ENCODE data around the gene FOXO3. TPM values are rescaled to one million over a fixed set of nuclear protein-coding genes. Genes with fewer than 3 reads are reported as not detected.

FOXO3 gene
- total and polyA plus RNA-seq, 2 of the 13 experiments (the other 11 are each of a cell fraction or from before 2014, with no cell fraction given): 16.0 to 22.5 TPM

GRCh38 chr6:108627692-108628550, 67.2 kb downstream of the FOXO3 start (continued):
- TF ChIP-seq ELK4 (CRISPR knock-in tag; IDR thresholded peaks at IDR 0.05; ENCODE audit: borderline replicate concordance) (no peak), SAP130 (CRISPR knock-in tag; IDR thresholded peaks at IDR 0.05; ENCODE audit: low read depth) (no peak), KMT2B (CRISPR knock-in tag; IDR thresholded peaks at IDR 0.05) (no peak)

DNA sequence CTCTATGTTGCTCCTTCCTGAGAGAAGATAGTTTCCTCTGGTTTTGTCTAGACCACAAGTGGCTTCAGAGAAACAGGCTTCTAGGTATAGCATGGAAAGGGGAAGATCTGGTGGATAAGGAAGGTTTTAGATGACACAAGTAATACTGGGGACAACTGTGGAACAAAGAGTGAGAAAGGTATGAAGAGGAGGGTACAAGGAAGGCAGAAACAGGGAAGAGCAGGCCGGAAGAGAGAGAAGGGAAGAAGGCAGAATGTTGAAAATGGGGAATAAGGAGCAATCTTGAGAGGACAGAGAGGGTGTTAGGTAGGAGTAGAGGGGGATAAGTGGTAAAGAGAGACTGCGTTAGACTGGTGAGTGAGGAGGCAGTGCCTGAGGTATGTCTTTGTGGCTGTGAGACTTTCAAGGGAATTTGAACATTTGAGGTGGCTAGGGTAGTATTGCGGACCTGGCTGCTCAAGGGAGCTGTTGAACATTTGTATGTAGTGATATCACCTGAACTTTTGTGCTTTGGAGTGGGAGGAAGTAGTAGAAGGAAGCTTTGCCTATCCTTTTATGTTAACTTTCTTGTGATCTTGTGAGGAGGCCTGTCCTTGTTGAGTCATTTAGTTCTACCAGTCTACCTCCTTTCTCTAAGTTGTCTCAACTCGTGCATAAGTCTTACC, 69.5 kb downstream of the FOXO3 start:
- H3K9me3 ChIP-seq (ENCODE audit: low read length): no peaks in the 10 kb centered on the region
- in situ Hi-C loops (cut with HindIII; ENCODE audit: extremely low pct_ligation_motif_present, low pct_unique_long_range_greater_than_20kb): no loop called here
- H3K79me2 ChIP-seq (ENCODE audit: insufficient read depth, low read length): peaks cover 87% of the 10 kb centered on the region
- DNase-seq (ENCODE audit: low spot score) (no peak), FAIRE-seq (no peak), ATAC-seq (no peak)
- BruUV-seq (replicated peaks): no TSS peak
- H2AFZ ChIP-seq (ENCODE audit: low read length): no peak overlapping the region
- POLR2A ChIA-PET: no interaction called here
- H3K4me2 ChIP-seq (ENCODE audit: low read depth, low read length): no peak overlapping the region
- CTCF ChIA-PET (ENCODE audit: low intra/inter-chr PET ratio, low total read pairs): no interaction called here
- H3K4me3 ChIP-seq (replicated peaks in 1 of 3; ENCODE audit: insufficient read depth in 1 of 3, low read depth in 2 of 3, low read length in 3 of 3): no peak overlapping the region
- no peak overlapping the region for H3K27ac ChIP-seq (ENCODE audit: extremely low read length, insufficient read depth, low read length)
- no peaks in the 10 kb centered on the region for H3K27me3 ChIP-seq (ENCODE audit: control insufficient read depth in 1 of 2, insufficient read depth in 2 of 2, low read length in 2 of 2)
- no peak overlapping the region for H3K9ac ChIP-seq (ENCODE audit: insufficient read depth, low read depth, low read length)
- H3K4me1 ChIP-seq (ENCODE audit: insufficient read depth, low read length): peaks cover 21% of the 10 kb centered on the region
- H3K36me3 ChIP-seq (replicated peaks in 1 of 2; ENCODE audit: control insufficient read depth in 1 of 2, insufficient read depth in 2 of 2, low read length in 2 of 2): 0 out of 5 replicates have a peak, but pooled peaks cover 0 to 5% of the 10 kb centered on the region in 2 experiments
- WGBS (ENCODE audit: low lambda C conversion rate): 96% methylated on average over 4 of the region's 4 CpGs
- TF ChIP-seq, protein P1, sequence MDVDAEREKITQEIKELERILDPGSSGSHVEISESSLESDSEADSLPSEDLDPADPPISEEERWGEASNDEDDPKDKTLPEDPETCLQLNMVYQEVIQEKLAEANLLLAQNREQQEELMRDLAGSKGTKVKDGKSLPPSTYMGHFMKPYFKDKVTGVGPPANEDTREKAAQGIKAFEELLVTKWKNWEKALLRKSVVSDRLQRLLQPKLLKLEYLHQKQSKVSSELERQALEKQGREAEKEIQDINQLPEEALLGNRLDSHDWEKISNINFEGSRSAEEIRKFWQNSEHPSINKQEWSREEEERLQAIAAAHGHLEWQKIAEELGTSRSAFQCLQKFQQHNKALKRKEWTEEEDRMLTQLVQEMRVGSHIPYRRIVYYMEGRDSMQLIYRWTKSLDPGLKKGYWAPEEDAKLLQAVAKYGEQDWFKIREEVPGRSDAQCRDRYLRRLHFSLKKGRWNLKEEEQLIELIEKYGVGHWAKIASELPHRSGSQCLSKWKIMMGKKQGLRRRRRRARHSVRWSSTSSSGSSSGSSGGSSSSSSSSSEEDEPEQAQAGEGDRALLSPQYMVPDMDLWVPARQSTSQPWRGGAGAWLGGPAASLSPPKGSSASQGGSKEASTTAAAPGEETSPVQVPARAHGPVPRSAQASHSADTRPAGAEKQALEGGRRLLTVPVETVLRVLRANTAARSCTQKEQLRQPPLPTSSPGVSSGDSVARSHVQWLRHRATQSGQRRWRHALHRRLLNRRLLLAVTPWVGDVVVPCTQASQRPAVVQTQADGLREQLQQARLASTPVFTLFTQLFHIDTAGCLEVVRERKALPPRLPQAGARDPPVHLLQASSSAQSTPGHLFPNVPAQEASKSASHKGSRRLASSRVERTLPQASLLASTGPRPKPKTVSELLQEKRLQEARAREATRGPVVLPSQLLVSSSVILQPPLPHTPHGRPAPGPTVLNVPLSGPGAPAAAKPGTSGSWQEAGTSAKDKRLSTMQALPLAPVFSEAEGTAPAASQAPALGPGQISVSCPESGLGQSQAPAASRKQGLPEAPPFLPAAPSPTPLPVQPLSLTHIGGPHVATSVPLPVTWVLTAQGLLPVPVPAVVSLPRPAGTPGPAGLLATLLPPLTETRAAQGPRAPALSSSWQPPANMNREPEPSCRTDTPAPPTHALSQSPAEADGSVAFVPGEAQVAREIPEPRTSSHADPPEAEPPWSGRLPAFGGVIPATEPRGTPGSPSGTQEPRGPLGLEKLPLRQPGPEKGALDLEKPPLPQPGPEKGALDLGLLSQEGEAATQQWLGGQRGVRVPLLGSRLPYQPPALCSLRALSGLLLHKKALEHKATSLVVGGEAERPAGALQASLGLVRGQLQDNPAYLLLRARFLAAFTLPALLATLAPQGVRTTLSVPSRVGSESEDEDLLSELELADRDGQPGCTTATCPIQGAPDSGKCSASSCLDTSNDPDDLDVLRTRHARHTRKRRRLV (CRISPR knock-in tag; IDR thresholded peaks at IDR 0.05): no peak
- TF ChIP-seq RBM22 (optimal IDR thresholded peaks at IDR 0.05; ENCODE audit: low read length): peak; percentile 66
- no peak for TF ChIP-seq ZSCAN12 (CRISPR knock-in tag; IDR thresholded peaks at IDR 0.05)
- no peak for TF ChIP-seq ZBTB43 (CRISPR knock-in tag; conservative IDR thresholded peaks at IDR 0.05)
- peaks cover 57% of the 10 kb centered on the region for H4K20me1 ChIP-seq (ENCODE audit: insufficient read depth, low read length)
- intact Hi-C loops (cut with micrococcal nuclease; ENCODE audit: unreplicated experiment): no loop called here
